IPS-20b (cell line): ENCODE measurements around the gene ZNF485.
"Not testable (repeated sequence)": the region's sequence is repeated elsewhere in the genome, so short reads cannot be mapped to it uniquely, and the experiment has no call there.

Source experiments
- H3K27ac ChIP-seq: one replicate; pipeline ENCODE4 v1.5.1; 2013; ENCODE audit warnings: low read length
- H3K27me3 ChIP-seq: 2 replicates; pipeline ENCODE4 v1.6.1; 2013; ENCODE audit warnings: mild to moderate bottlenecking, low read length, inconsistent platforms; ENCODE audit not compliant: insufficient read depth
- H3K36me3 ChIP-seq: 2 replicates; pipeline ENCODE4 v1.6.1; 2013; ENCODE audit warnings: low read depth, mild to moderate bottlenecking, inconsistent platforms, low read length, moderate library complexity; ENCODE audit not compliant: insufficient read depth
- H3K4me1 ChIP-seq: 2 replicates; pipeline ENCODE4 v1.6.1; 2013; ENCODE audit warnings: mild to moderate bottlenecking, control low read depth, inconsistent platforms, low read length, moderate library complexity; ENCODE audit not compliant: insufficient read depth
- H3K4me3 ChIP-seq: 2 replicates; pipeline ENCODE4 v1.5.1; 2013; ENCODE audit warnings: mild to moderate bottlenecking, low read length, inconsistent platforms
- H3K9ac ChIP-seq: 2 replicates; pipeline ENCODE4 v1.6.1; 2013; ENCODE audit warnings: low read depth, mild to moderate bottlenecking, inconsistent platforms, low read length, moderate library complexity
- H3K9me3 ChIP-seq: 2 replicates; pipeline ENCODE4 v1.6.1; 2013; ENCODE audit warnings: mild to moderate bottlenecking, low read depth, low read length, inconsistent platforms; ENCODE audit not compliant: insufficient read depth

The ZNF485 gene

GRCh38 chr10:43607199-43607573, 948 bp downstream of the ZNF485 start:
- peaks cover 18% of the 10 kb centered on the region for H3K36me3 ChIP-seq
- no peaks in the 10 kb centered on the region for H3K9me3 ChIP-seq
- H3K27ac ChIP-seq, result no peak overlapping the region
- H3K4me1 ChIP-seq, result peaks cover 4% of the 10 kb centered on the region; the same call in 1 of the 2 replicates
- peak overlapping the region; percentile 78; the same call in 1 of the 2 replicates for H3K9ac ChIP-seq
- peaks cover 11% of the 10 kb centered on the region; the same call in 1 of the 2 replicates for H3K27me3 ChIP-seq
- H3K4me3 ChIP-seq, result peak overlapping the region; percentile 80

- H3K27me3 ChIP-seq, result 0 out of 2 replicates have a peak, but pooled peaks cover 5% of the 10 kb centered on the region
- no peak overlapping the region for H3K4me3 ChIP-seq
- peaks cover 11% of the 10 kb centered on the region for H3K9me3 ChIP-seq
- no peak overlapping the region for H3K9ac ChIP-seq
- no peak overlapping the region for H3K27ac ChIP-seq
- peaks cover 4% of the 10 kb centered on the region; the same call in 1 of the 2 replicates for H3K4me1 ChIP-seq
- peaks cover 44% of the 10 kb centered on the region for H3K36me3 ChIP-seq
Observed at GRCh38 chr10:43610636-43611035, 4.4 kb downstream of the ZNF485 start.

- H3K4me3 ChIP-seq, result no peak overlapping the region
- peaks cover 54% of the 10 kb centered on the region for H3K9me3 ChIP-seq
- H3K36me3 ChIP-seq, result peaks cover 53% of the 10 kb centered on the region
Observed at GRCh38 chr10:43616697-43617370, 10.6 kb downstream of the ZNF485 start.

GRCh38 chr10:43619368-43619767, 13.1 kb downstream of the ZNF485 start:
- no peak overlapping the region for H3K4me3 ChIP-seq
- H3K36me3 ChIP-seq, result peaks cover 35% of the 10 kb centered on the region
- H3K9ac ChIP-seq, result no peak overlapping the region
- H3K9me3 ChIP-seq, result peaks cover 67% of the 10 kb centered on the region
- no peak overlapping the region for H3K27ac ChIP-seq
- no peaks in the 10 kb centered on the region for H3K27me3 ChIP-seq
- H3K4me1 ChIP-seq, result no peaks in the 10 kb centered on the region

More at GRCh38 chr10:43616697-43617370, 10.6 kb downstream of the ZNF485 start:
- Histone ChIP-seq H3K4me1 (no peaks in the 10 kb centered on the region), H3K27me3 (no peaks in the 10 kb centered on the region), H3K27ac (no peak overlapping the region), H3K9ac (no peak overlapping the region)

GRCh38 chr10:43622038-43622437, 15.8 kb downstream of the ZNF485 start:
- no peak overlapping the region for H3K27ac ChIP-seq
- no peak overlapping the region for H3K4me3 ChIP-seq
- no peak overlapping the region for H3K9ac ChIP-seq
- peaks cover 10% of the 10 kb centered on the region for H3K36me3 ChIP-seq
- no peaks in the 10 kb centered on the region for H3K27me3 ChIP-seq
- H3K4me1 ChIP-seq, result no peaks in the 10 kb centered on the region
- H3K9me3 ChIP-seq, result peaks cover 42% of the 10 kb centered on the region

GRCh38 chr10:43623351-43623750, 17.1 kb downstream of the ZNF485 start:
- H3K4me1 ChIP-seq, result no peaks in the 10 kb centered on the region
- no peaks in the 10 kb centered on the region for H3K27me3 ChIP-seq
- no peak overlapping the region for H3K9ac ChIP-seq
- H3K4me3 ChIP-seq, result no peak overlapping the region; the same call in 1 of the 2 replicates
- H3K36me3 ChIP-seq, result no peaks in the 10 kb centered on the region
- H3K27ac ChIP-seq, result no peak overlapping the region
- peaks cover 31% of the 10 kb centered on the region for H3K9me3 ChIP-seq

GRCh38 chr10:43627942-43628341, 21.7 kb downstream of the ZNF485 start:
- peaks cover 8% of the 10 kb centered on the region; the same call in 1 of the 2 replicates for H3K9me3 ChIP-seq
- H3K4me3 ChIP-seq, result no peak overlapping the region
- H3K4me1 ChIP-seq, result no peaks in the 10 kb centered on the region
- H3K9ac ChIP-seq, result no peak overlapping the region
- no peak overlapping the region for H3K27ac ChIP-seq
- no peaks in the 10 kb centered on the region for H3K36me3 ChIP-seq
- no peaks in the 10 kb centered on the region for H3K27me3 ChIP-seq

GRCh38 chr10:43628956-43629355, 22.7 kb downstream of the ZNF485 start:
- H3K36me3 ChIP-seq, result no peaks in the 10 kb centered on the region
- H3K27ac ChIP-seq, result no peak overlapping the region
- H3K4me3 ChIP-seq, result no peak overlapping the region
- no peaks in the 10 kb centered on the region for H3K27me3 ChIP-seq
- H3K4me1 ChIP-seq, result no peaks in the 10 kb centered on the region
- no peaks in the 10 kb centered on the region for H3K9me3 ChIP-seq
- no peak overlapping the region for H3K9ac ChIP-seq

- not testable (repeated sequence) for H3K9ac ChIP-seq, H3K27me3 ChIP-seq, H3K4me1 ChIP-seq, H3K36me3 ChIP-seq, H3K27ac ChIP-seq, H3K9me3 ChIP-seq, H3K4me3 ChIP-seq
Observed at GRCh38 chr10:43635816-43636215, 29.6 kb downstream of the ZNF485 start.

- peaks cover 47% of the 10 kb centered on the region for H3K9me3 ChIP-seq
- H3K4me1 ChIP-seq, result no peaks in the 10 kb centered on the region
- no peak overlapping the region for H3K4me3 ChIP-seq
- H3K27ac ChIP-seq, result no peak overlapping the region
- no peak overlapping the region for H3K9ac ChIP-seq
- no peaks in the 10 kb centered on the region for H3K27me3 ChIP-seq
- peaks cover 40% of the 10 kb centered on the region for H3K36me3 ChIP-seq
Observed at GRCh38 chr10:43640603-43641002, 34.4 kb downstream of the ZNF485 start.

GRCh38 chr10:43644252-43644651, 38.0 kb downstream of the ZNF485 start:
- Histone ChIP-seq H3K27ac (no peak overlapping the region), H3K4me1 (peaks cover 4% of the 10 kb centered on the region; the same call in 1 of the 2 replicates), H3K27me3 (peaks cover 15% of the 10 kb centered on the region), H3K36me3 (peaks cover 49% of the 10 kb centered on the region), H3K4me3 (peak overlapping the region; percentile 0; the same call in 1 of the 2 replicates), H3K9me3 (peaks cover 70% of the 10 kb centered on the region), H3K9ac (no peak overlapping the region)

GRCh38 chr10:43645866-43646265, 39.6 kb downstream of the ZNF485 start:
- Histone ChIP-seq H3K9me3 (peaks cover 70% of the 10 kb centered on the region), H3K27me3 (peaks cover 29% of the 10 kb centered on the region), H3K27ac (no peak overlapping the region), H3K4me3 (no peak overlapping the region), H3K9ac (no peak overlapping the region), H3K4me1 (peaks cover 4% of the 10 kb centered on the region; the same call in 1 of the 2 replicates), H3K36me3 (peaks cover 49% of the 10 kb centered on the region)
